Suprapubic skin (tissue), 4 donors: Measurements from ENCODE around the gene CWC27. TPM values are rescaled to one million over a fixed set of nuclear protein-coding genes. Genes with fewer than 3 reads are reported as not detected.
A peak's percentile ranks its signal among the peaks of the same experiment; 100 is the strongest.

Experiments used
- DNase-seq, 2 donors: peaks; one replicate each; pipeline ENCODE4 v3.0.0-alpha.2; 2019; ENCODE audit warnings: low spot score in 2 of 2
- H3K27ac ChIP-seq: fragments of 200-600 bp; sonication (generic); one replicate; pipeline ENCODE4 v1.5.1; 2019
- H3K27me3 ChIP-seq: fragments of 200-600 bp; sonication (generic); one replicate; pipeline ENCODE4 v1.5.1; 2019
- H3K36me3 ChIP-seq: fragments of 200-600 bp; sonication (generic); one replicate; pipeline ENCODE4 v1.5.1; 2019
- H3K4me1 ChIP-seq: fragments of 200-600 bp; sonication (generic); one replicate; pipeline ENCODE4 v1.5.1; 2019
- H3K4me3 ChIP-seq: fragments of 200-600 bp; sonication (generic); one replicate; pipeline ENCODE4 v1.5.1; 2019; ENCODE audit warnings: mild to moderate bottlenecking
- H3K9me3 ChIP-seq: fragments of 200-600 bp; sonication (generic); one replicate; pipeline ENCODE4 v1.5.1; 2019
- EP300 ChIP-seq: sonication (generic); formaldehyde crosslinking; IDR thresholded peaks from one replicate; pipeline ENCODE4 v1.6.1; 2017; ENCODE audit warnings: antibody characterized with exemption
- POLR2A ChIP-seq, 2 donors: fragments of 450-650 bp; IDR thresholded peaks; one replicate each; pipeline ENCODE4 v1.6.1; 2017; ENCODE audit warnings: antibody characterized with exemption in 2 of 2, mild to moderate bottlenecking in 2 of 2, moderate library complexity in 2 of 2
- POLR2AphosphoS5 ChIP-seq, 3 donors: sonication (generic); formaldehyde crosslinking; IDR thresholded peaks; one replicate each; pipeline ENCODE4 v1.6.1; 2017; ENCODE audit warnings: antibody characterized with exemption in 3 of 3
- WGBS: methylation state at CpG from one replicate; pipeline ENCODE4 v1.1.5; 2018; 5-methylcytosine and 5-hydroxymethylcytosine counted together
- total RNA-seq, 4 donors: library from RNA; depleted of rRNA; stranded (reverse); fragments of >200 nt; gene quantifications; one replicate each; pipeline ENCODE4 v1.1.0, GENCODE V29; 2016
- TF ChIP-seq, protein P1 (sequence below), 2 donors: fragments of 200-600 bp in 1 of 2; fragments of 450-650 bp in 1 of 2; sonication (generic) in 1 of 2; IDR thresholded peaks; one replicate each; pipeline ENCODE4 v1.5.1; 2016 to 2019; ENCODE audit warnings: antibody characterized with exemption in 2 of 2, mild to moderate bottlenecking in 1 of 2, moderate library complexity in 1 of 2

Gene CWC27
- total RNA-seq, 4 donors from 2014 or later, result 6.4 to 17.8 (median 13.0) TPM

DNA sequence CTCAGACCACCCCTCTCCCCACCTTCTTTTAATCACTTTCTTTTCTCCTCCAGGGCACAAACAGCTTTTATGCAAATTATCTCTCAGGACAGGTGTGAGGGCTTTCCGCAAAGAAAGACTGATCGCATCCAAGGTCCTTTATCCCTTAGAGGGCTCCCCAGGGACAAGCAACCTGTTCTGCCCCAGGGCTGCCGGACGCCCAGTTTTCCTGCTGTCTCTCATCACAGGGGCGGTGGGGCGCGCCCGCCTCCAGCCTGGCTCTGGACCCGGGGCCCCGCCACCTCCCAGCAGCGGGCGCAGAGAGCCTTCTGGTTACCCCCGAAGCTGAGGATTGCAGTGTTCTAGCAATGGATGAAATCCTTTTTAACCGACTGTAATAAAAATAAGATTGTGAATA, 266.1 kb downstream of the CWC27 start:
- TF ChIP-seq, protein P1, sequence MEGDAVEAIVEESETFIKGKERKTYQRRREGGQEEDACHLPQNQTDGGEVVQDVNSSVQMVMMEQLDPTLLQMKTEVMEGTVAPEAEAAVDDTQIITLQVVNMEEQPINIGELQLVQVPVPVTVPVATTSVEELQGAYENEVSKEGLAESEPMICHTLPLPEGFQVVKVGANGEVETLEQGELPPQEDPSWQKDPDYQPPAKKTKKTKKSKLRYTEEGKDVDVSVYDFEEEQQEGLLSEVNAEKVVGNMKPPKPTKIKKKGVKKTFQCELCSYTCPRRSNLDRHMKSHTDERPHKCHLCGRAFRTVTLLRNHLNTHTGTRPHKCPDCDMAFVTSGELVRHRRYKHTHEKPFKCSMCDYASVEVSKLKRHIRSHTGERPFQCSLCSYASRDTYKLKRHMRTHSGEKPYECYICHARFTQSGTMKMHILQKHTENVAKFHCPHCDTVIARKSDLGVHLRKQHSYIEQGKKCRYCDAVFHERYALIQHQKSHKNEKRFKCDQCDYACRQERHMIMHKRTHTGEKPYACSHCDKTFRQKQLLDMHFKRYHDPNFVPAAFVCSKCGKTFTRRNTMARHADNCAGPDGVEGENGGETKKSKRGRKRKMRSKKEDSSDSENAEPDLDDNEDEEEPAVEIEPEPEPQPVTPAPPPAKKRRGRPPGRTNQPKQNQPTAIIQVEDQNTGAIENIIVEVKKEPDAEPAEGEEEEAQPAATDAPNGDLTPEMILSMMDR (IDR thresholded peaks at IDR 0.05), result no peak
- no peak for TF ChIP-seq POLR2A (IDR thresholded peaks at IDR 0.05)
- TF ChIP-seq EP300, result no peak
- TF ChIP-seq POLR2AphosphoS5 (IDR thresholded peaks at IDR 0.05), result no peak
- no peaks in the 10 kb centered on the region for H3K27me3 ChIP-seq
- peak overlapping the region; percentile 95 for H3K27ac ChIP-seq
- H3K4me1 ChIP-seq, result peaks cover 22% of the 10 kb centered on the region
- WGBS, result 41% methylated on average over 14 of the region's 14 CpGs
- peak overlapping the region; percentile 70 for H3K4me3 ChIP-seq
- DNase-seq, result peak in 1 of 2 donors; percentile 64
- no peaks in the 10 kb centered on the region for H3K36me3 ChIP-seq
- no peaks in the 10 kb centered on the region for H3K9me3 ChIP-seq

DNA sequence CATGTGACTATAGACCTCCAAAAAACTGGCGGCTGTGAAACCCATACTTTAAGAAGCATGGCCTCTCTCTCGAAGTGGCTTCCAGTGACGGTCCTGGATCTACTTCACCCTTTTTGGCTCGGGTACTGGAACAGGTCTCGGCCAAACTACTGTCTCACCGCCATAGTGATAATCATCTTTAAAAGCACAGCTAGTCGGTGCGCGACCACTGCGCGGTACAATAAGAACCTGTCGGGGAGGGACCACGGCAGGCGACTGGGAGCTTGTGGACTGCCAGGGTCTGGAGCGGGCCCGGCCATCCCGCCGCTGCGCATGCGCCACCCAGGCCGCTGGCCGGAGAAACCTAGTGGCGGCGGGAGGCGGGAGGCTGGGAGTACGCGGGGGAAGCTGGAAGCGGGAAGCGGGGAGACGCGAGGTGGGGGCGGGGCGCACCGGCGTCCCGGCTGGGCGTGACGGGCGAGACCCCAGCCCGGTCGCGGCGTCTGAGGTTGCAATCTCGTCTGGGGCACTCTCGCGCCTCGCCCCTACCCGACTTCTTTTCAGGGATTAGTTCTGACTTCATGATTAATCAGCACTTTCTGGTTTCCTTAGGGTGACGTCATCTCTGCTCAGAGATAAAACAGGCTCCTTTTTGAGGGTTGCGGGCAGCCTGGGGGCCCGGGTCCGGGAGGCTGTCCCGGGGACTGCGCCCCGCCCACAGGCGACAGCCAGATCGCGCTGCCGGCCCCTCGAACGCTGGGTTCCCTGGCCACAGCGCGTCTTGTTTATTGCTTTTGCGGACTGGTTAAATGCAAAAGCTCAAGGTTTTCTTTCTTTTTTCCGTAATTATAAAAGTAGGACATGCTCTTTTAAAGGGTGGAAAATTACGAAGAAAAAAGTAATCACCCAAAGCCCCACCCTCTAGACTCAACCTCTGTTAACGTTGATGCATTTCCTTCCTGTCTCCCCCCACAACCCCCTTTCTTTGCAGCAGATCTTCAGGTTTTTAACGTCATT, 266.8 kb downstream of the CWC27 start:
- H3K36me3 ChIP-seq, result no peaks in the 10 kb centered on the region
- no peaks in the 10 kb centered on the region for H3K9me3 ChIP-seq
- peak in 1 of 3 donors; percentile 55 for TF ChIP-seq POLR2AphosphoS5 (IDR thresholded peaks at IDR 0.05)
- TF ChIP-seq, protein P1 (IDR thresholded peaks at IDR 0.05), result no peak
- TF ChIP-seq EP300, result no peak
- peak in 1 of 2 donors; percentile 21 for TF ChIP-seq POLR2A (IDR thresholded peaks at IDR 0.05)
- peak overlapping the region; percentile 70 for H3K4me3 ChIP-seq
- 1% methylated on average over 35 of the region's 68 CpGs for WGBS
- peaks cover 22% of the 10 kb centered on the region for H3K4me1 ChIP-seq
- DNase-seq, result peak; percentile 90 to 94
- no peaks in the 10 kb centered on the region for H3K27me3 ChIP-seq
- H3K27ac ChIP-seq, result peak overlapping the region; percentile 95

DNA sequence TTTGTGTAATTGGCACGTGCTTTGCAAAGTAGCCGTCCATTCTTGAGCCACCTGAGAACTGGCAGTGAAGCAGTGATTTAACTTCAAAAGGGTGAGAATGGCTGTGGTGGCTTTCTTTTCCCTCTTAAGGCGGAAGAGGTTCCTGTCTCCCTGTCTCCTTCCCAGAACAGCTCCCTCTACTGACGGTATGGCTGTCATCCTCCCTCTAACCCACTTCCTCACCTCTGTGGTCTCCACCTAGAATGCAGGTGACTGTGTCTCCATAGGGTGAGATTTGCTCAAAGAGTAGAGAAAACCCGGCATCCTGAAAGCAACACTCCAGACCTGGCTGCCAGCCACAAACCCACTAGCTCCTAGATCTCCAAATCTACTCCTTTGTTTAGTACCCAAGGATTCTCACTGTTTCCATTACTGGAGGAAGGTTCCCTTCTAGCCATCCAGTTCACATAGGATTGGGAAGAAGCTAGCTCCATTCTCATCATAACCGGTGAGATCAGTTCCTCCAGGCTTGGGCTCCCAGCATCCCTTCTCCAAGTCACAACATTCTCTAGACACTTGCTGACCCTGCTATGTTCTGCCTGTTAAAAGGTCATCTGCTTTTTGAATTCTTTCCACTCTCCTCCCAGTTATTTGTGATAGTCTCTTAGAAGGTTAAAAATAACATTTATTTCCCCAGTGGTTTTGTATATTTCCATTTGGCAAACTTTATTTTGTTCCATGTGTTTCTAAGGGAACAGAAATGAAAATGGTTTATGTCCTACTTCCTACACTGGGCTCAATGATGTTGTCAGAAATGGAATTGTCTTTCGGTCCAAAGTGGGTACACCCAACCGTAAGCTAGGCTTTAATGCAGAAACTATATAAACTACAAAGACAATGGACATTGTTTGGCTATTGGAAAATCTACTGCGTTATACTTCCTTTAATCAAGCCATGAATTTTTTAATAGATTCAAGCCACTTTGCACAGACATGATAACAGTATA, 269.4 kb downstream of the CWC27 start:
- DNase-seq, result no peak
- Histone ChIP-seq H3K4me3 (no peak overlapping the region), H3K27ac (peak overlapping the region; percentile 48), H3K36me3 (no peaks in the 10 kb centered on the region), H3K9me3 (no peaks in the 10 kb centered on the region), H3K27me3 (no peaks in the 10 kb centered on the region), H3K4me1 (peaks cover 22% of the 10 kb centered on the region)
- TF ChIP-seq POLR2A (IDR thresholded peaks at IDR 0.05) (no peak), EP300 (no peak), POLR2AphosphoS5 (IDR thresholded peaks at IDR 0.05) (no peak)
- TF ChIP-seq, protein P1 (IDR thresholded peaks at IDR 0.05), result no peak
- 72% methylated on average over 9 of the region's 9 CpGs for WGBS

DNA sequence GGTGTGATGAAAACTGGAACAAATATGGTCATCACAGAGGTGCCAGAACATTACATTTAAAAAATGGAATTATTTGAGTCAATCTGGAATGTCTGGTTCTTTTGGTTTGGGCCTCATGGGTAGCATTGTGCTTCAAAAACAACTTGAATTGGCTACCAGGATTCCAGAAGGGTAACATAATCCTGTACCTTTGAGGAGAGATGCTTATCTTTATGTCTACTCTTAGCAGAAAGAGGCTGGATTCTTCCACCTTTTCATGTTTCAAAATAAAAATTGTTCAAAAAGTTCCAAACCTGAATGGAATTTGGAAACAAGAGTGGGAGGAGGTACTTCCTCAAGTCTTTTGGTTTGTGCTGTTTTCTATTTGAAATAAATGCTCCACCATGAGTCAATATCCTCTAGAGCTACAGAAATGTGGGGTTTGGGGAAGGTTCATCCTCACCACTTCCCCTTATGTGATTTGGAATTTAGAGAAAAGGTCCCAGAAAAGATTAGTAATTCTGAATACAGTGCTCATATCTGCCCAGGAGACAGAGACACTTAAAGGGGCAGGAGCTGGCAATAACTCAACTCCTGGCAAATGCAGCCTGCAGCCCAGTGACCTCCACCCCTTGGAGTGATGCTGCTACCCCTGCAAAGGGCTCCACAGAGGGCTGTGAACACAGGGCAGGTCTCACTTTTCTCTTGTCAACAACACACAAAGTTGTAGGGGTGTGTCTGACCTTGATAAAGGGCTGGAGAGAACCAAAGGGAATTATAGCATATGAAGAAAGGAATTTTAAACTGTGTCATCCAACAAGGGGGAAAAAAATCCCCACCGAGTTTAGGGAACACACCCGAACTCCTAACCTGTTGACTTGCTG, 272.8 kb downstream of the CWC27 start:
- WGBS, result 61% methylated on average over 2 of the region's 2 CpGs
- H3K36me3 ChIP-seq, result no peaks in the 10 kb centered on the region
- no peaks in the 10 kb centered on the region for H3K27me3 ChIP-seq
- H3K4me1 ChIP-seq, result peaks cover 7% of the 10 kb centered on the region
- H3K9me3 ChIP-seq, result no peaks in the 10 kb centered on the region
- TF ChIP-seq, protein P1 (IDR thresholded peaks at IDR 0.05), result no peak
- TF ChIP-seq POLR2AphosphoS5 (IDR thresholded peaks at IDR 0.05) (no peak), POLR2A (IDR thresholded peaks at IDR 0.05) (no peak), EP300 (no peak)
- no peak overlapping the region for H3K4me3 ChIP-seq
- H3K27ac ChIP-seq, result no peak overlapping the region
- no peak for DNase-seq
